OCI-LY3 (cell line): ENCODE measurements around the gene WWOX.

ENCODE experiments used
- H2AFZ ChIP-seq: fragments of 200-600, 300-600 bp; shearing (Covaris generic); 2 replicates; pipeline ENCODE4 v1.6.0; 2014; ENCODE audit warnings: antibody characterized with exemption, low read depth, low read length
- H3K27ac ChIP-seq: fragments of 200-600, 300-600 bp; sonication (generic); 2 replicates; pipeline ENCODE4 v1.5.1; 2014; ENCODE audit warnings: mild to moderate bottlenecking, low read length, moderate library complexity, mixed read lengths
- H3K27me3 ChIP-seq: fragments of 200-600, 300-600 bp; sonication (generic); 2 replicates; pipeline ENCODE4 v1.6.1; 2014; ENCODE audit warnings: low read depth, low read length, mixed read lengths
- H3K36me3 ChIP-seq: fragments of 200-600, 300-600 bp; sonication (generic); replicated peaks from 2 replicates; pipeline ENCODE3; 2014; ENCODE audit warnings: low read depth, low read length, mixed read lengths
- H3K4me1 ChIP-seq: fragments of 300-600, 200-600 bp; sonication (generic); 2 replicates; pipeline ENCODE4 v1.6.1; 2014; ENCODE audit warnings: low read length, mixed read lengths
- H3K4me2 ChIP-seq: fragments of 200-600, 300-600 bp; sonication (generic); 2 replicates; pipeline ENCODE4 v1.6.1; 2014; ENCODE audit warnings: low read length, mixed read lengths
- H3K4me3 ChIP-seq: fragments of 300-600, 200-600 bp; sonication (generic); 2 replicates; pipeline ENCODE4 v1.5.1; 2014; ENCODE audit warnings: antibody characterized with exemption, mild to moderate bottlenecking, low read length, moderate library complexity
- H3K79me2 ChIP-seq: fragments of 300-600, 200-600 bp; shearing (Covaris generic); 2 replicates; pipeline ENCODE4 v1.6.1; 2014; ENCODE audit warnings: mild to moderate bottlenecking, low read length, mixed read lengths
- H3K9ac ChIP-seq: fragments of 300-600, 200-600 bp; shearing (Covaris generic); 2 replicates; pipeline ENCODE4 v1.6.0; 2014; ENCODE audit warnings: mild to moderate bottlenecking, low read length, moderate library complexity
- H3K9me3 ChIP-seq: fragments of 200-600, 300-600 bp; shearing (Covaris generic); 2 replicates; pipeline ENCODE4 v1.6.1; 2014; ENCODE audit warnings: low read length, mixed read lengths; ENCODE audit not compliant: insufficient read depth
- H4K20me1 ChIP-seq: fragments of 200-600, 300-600 bp; sonication (generic); 2 replicates; pipeline ENCODE4 v1.6.1; 2016; ENCODE audit warnings: low read length, mixed read lengths; ENCODE audit not compliant: insufficient read depth
- EZH2phosphoT487 ChIP-seq: fragments of 200-600 bp; shearing (Covaris generic); IDR thresholded peaks from 2 replicates; pipeline ENCODE4 v1.6.1; 2018; ENCODE audit warnings: antibody characterized with exemption, mixed run types, low read depth
- TF ChIP-seq, protein P1 (sequence below): fragments of 200-600, 300-600 bp; sonication (generic); IDR thresholded peaks from 2 replicates; pipeline ENCODE4 v1.5.1; 2014; ENCODE audit warnings: antibody characterized with exemption, low read length, low read depth

Gene WWOX

GRCh38 chr16:78577630-78578029 lies 478.2 kb downstream of the WWOX start:
- no peaks in the 10 kb centered on the region for H3K9me3 ChIP-seq

DNA sequence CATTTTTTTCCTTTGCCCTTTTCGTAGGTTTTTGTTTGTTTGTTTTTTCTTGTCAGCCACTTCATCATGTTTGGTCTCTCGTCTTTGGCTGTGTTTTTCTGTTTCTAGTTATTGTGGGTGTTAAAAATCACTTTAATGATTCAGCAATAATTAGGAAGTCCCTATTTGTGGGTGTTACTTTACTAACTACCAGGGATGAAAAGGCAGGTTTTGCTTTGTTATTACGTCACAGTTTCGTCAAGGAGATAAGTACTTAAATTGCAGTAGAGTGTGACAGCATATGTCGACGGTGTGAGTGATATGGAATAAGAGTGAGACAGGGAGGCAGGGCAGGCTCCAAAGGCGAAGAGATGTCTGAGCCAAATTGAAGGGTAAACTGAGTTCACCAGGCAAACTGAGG lies 479.6 kb downstream of the WWOX start:
- peak overlapping the region; percentile 76 for H3K4me2 ChIP-seq
- no peaks in the 10 kb centered on the region for H4K20me1 ChIP-seq

More at GRCh38 chr16:78577630-78578029, 478.2 kb downstream of the WWOX start:
- peaks cover 29% of the 10 kb centered on the region for H3K4me1 ChIP-seq
- no peak overlapping the region for H3K27ac ChIP-seq
- H3K27me3 ChIP-seq: 0 out of 2 replicates have a peak, but pooled peaks cover 4% of the 10 kb centered on the region
- H4K20me1 ChIP-seq: no peaks in the 10 kb centered on the region
- H2AFZ ChIP-seq: no peak overlapping the region
- no peak overlapping the region for H3K4me2 ChIP-seq
- H3K9ac ChIP-seq: no peak overlapping the region
- TF ChIP-seq, protein P1, sequence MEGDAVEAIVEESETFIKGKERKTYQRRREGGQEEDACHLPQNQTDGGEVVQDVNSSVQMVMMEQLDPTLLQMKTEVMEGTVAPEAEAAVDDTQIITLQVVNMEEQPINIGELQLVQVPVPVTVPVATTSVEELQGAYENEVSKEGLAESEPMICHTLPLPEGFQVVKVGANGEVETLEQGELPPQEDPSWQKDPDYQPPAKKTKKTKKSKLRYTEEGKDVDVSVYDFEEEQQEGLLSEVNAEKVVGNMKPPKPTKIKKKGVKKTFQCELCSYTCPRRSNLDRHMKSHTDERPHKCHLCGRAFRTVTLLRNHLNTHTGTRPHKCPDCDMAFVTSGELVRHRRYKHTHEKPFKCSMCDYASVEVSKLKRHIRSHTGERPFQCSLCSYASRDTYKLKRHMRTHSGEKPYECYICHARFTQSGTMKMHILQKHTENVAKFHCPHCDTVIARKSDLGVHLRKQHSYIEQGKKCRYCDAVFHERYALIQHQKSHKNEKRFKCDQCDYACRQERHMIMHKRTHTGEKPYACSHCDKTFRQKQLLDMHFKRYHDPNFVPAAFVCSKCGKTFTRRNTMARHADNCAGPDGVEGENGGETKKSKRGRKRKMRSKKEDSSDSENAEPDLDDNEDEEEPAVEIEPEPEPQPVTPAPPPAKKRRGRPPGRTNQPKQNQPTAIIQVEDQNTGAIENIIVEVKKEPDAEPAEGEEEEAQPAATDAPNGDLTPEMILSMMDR: no peak
- TF ChIP-seq EZH2phosphoT487: no peak
- H3K79me2 ChIP-seq: no peaks in the 10 kb centered on the region
- no peaks in the 10 kb centered on the region for H3K36me3 ChIP-seq
- no peak overlapping the region for H3K4me3 ChIP-seq

GRCh38 chr16:78583441-78583840 lies 484.0 kb downstream of the WWOX start:
- H3K4me2 ChIP-seq: no peak overlapping the region
- H3K27ac ChIP-seq: no peak overlapping the region
- H3K36me3 ChIP-seq: no peaks in the 10 kb centered on the region
- 0 out of 2 replicates have a peak, but pooled peaks cover 4% of the 10 kb centered on the region for H3K27me3 ChIP-seq
- no peak overlapping the region for H2AFZ ChIP-seq
- no peak overlapping the region for H3K4me3 ChIP-seq
- H4K20me1 ChIP-seq: no peaks in the 10 kb centered on the region
- H3K79me2 ChIP-seq: no peaks in the 10 kb centered on the region
- H3K4me1 ChIP-seq: peaks cover 28% of the 10 kb centered on the region
- no peak overlapping the region for H3K9ac ChIP-seq
- TF ChIP-seq, protein P1: no peak
- TF ChIP-seq EZH2phosphoT487: no peak
- no peaks in the 10 kb centered on the region for H3K9me3 ChIP-seq

More for the DNA sequence above, 479.6 kb downstream of the WWOX start:
- Histone ChIP-seq H3K4me1 (peaks cover 29% of the 10 kb centered on the region), H3K27me3 (0 out of 2 replicates have a peak, but pooled peaks cover 4% of the 10 kb centered on the region), H3K4me3 (peak overlapping the region; percentile 71), H3K79me2 (no peaks in the 10 kb centered on the region), H3K36me3 (no peaks in the 10 kb centered on the region), H3K9ac (peak overlapping the region; percentile 35), H3K9me3 (no peaks in the 10 kb centered on the region), H2AFZ (peak overlapping the region; percentile 78), H3K27ac (peak overlapping the region; percentile 25)
- TF ChIP-seq, protein P1: no peak
- TF ChIP-seq EZH2phosphoT487: no peak

- no peaks in the 10 kb centered on the region for H3K9me3 ChIP-seq
- no peaks in the 10 kb centered on the region for H3K79me2 ChIP-seq
- TF ChIP-seq, protein P1: no peak
- no peak for TF ChIP-seq EZH2phosphoT487
- H3K4me2 ChIP-seq: no peak overlapping the region
- H3K36me3 ChIP-seq: no peaks in the 10 kb centered on the region
- no peak overlapping the region for H3K4me3 ChIP-seq
- H2AFZ ChIP-seq: no peak overlapping the region
- H3K9ac ChIP-seq: no peak overlapping the region
- H3K27ac ChIP-seq: no peak overlapping the region
- H4K20me1 ChIP-seq: no peaks in the 10 kb centered on the region
- peaks cover 20% of the 10 kb centered on the region for H3K4me1 ChIP-seq
- H3K27me3 ChIP-seq: 0 out of 2 replicates have a peak, but pooled peaks cover 7% of the 10 kb centered on the region
Measured at GRCh38 chr16:78584213-78584860, 484.9 kb downstream of the WWOX start.
